K562 (cell line): ENCODE results near the gene NFATC2. TPM values are rescaled to one million over a fixed set of nuclear protein-coding genes. Genes with fewer than 3 reads are reported as not detected.

ENCODE experiments used
- BHLHE40 ChIP-seq: IDR thresholded peaks from 2 replicates; pipeline ENCODE4 v1.6.1; 2011; ENCODE audit warnings: low read length, improper control_type of control experiment
- SMAD4 ChIP-seq: fragments of 250-450 bp; sonication (Bioruptor Pico); conservative IDR thresholded peaks from 2 replicates; pipeline ENCODE4 v1.8.0; 2021; ENCODE audit warnings: inconsistent platforms, mild to moderate bottlenecking, moderate library complexity
- ZBTB40 ChIP-seq, 2 experiments: fragments of 450-650 bp in 1 of 2; sonication (generic) in 1 of 2; formaldehyde crosslinking in 1 of 2; IDR thresholded peaks; 2 replicates each; pipeline versions ENCODE4 v1.7.1 to v1.9.0; 2016 to 2022; ENCODE audit warnings: inconsistent platforms in 1 of 2, mild to moderate bottlenecking in 1 of 2, missing genetic modification reagents in 1 of 2
- polyA plus RNA-seq, 8 experiments: library from polyadenylated mRNA; depleted of rRNA in 4 of 8; stranded (reverse) in 5 of 8; unstranded in 3 of 8; fragments of >200 nt; fragmentation: Nextera tagmentation in 2 of 8; fragmentation: Illumina TruSeq in 1 of 8; extraction: Ambion mirVana in 2 of 8; extraction: Trizol in 1 of 8; gene quantifications; 2 replicates each; pipeline versions ENCODE4 v1.2.1 to v1.2.3, GENCODE V29; 2011 to 2014; ENCODE audit warnings: inconsistent platforms in 1 of 8, missing spikeins in 1 of 8
- total RNA-seq, 7 experiments: library from RNA; depleted of rRNA in 6 of 7; stranded (reverse); fragments of >200 nt in 6 of 7; fragmentation: Illumina TruSeq in 2 of 7; extraction: Trizol in 2 of 7; gene quantifications; 2 replicates each; pipeline versions ENCODE4 v1.2.1 to v1.2.3, GENCODE V29; 2011 to 2021; ENCODE audit warnings: low replicate concordance in 1 of 7

Gene NFATC2
- total and polyA plus RNA-seq, 9 of the 15 experiments (the other 6 are each of a cell fraction or from before 2014, with no cell fraction given), result 1.9 to 11.2 (median 3.0) TPM

- TF ChIP-seq BHLHE40 (no peak), ZBTB40 (IDR thresholded peaks at IDR 0.05) (no peak), ZBTB40 (CRISPR knock-in tag; IDR thresholded peaks at IDR 0.05) (no peak), SMAD4 (CRISPR knock-in tag) (no peak)
These were observed 122.9 kb downstream of the NFATC2 start (continued) for GRCh38 chr20:51419646-51420045.
